Measurements from ENCODE around the gene APLNR.

DNA sequence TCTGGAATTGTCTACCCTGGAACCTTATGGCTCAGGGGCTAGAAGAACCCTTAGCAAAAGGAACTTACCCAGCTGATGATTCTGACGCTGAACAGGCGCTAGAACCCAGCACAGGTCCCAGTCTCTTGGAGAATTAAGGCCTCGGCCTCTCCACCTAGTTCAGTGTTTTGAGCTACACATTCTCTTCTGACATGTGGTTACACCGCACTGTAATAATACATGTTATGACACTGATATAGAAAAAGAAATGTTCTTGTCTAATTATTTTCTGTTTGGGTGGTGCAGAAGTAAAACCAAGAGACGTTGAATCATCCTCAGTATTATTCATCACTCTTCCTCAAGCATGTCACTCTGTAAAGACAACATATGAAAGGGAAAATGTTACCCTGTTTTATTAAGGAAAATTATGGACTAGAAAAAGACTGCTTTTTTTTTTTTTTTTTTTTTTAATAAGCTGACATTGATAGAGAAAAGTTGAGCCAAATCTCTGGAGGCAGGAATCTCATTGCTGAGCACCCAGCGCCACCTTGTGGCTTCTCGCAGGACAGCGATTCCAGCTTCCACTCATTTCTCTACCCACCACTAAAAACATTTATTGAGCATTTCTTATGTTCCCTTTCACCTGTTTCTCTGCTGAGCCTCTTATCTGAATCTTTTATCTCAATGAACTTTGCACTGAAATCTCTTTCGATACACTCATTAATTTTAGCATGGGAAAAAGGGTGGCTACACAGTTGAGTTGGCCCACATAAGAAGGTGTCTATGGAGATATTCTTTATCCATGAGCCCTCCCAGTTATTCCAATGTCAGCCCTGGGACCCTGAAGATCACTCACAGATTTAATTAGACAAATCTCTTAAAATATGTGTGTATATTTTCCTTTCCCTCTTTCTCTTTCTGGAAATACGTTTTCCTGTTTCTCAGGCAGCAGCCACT, 12.6 kb upstream of the APLNR start:
- TF ChIP-seq YY1 (IDR thresholded peaks at IDR 0.05; ENCODE audit: low read depth, low read length) (0 out of 2 replicates have a peak, but pooled peaks have one; percentile 30), HDAC2 (IDR thresholded peaks at IDR 0.05) (no peak), SIN3A (IDR thresholded peaks at IDR 0.05; ENCODE audit: low read depth, low read length) (no peak), NR2F1 (conservative IDR thresholded peaks at IDR 0.05) (no peak), CHD2 (IDR thresholded peaks at IDR 0.05; ENCODE audit: borderline replicate concordance, low read depth, low read length) (no peak), EGR1 (IDR thresholded peaks at IDR 0.05; ENCODE audit: borderline replicate concordance in 1 of 2, low read depth in 2 of 2, low read length in 2 of 2) (no peak), SMC3 (IDR thresholded peaks at IDR 0.05; ENCODE audit: borderline replicate concordance, low read length) (peak; percentile 92)
- TF ChIP-seq, protein P1, sequence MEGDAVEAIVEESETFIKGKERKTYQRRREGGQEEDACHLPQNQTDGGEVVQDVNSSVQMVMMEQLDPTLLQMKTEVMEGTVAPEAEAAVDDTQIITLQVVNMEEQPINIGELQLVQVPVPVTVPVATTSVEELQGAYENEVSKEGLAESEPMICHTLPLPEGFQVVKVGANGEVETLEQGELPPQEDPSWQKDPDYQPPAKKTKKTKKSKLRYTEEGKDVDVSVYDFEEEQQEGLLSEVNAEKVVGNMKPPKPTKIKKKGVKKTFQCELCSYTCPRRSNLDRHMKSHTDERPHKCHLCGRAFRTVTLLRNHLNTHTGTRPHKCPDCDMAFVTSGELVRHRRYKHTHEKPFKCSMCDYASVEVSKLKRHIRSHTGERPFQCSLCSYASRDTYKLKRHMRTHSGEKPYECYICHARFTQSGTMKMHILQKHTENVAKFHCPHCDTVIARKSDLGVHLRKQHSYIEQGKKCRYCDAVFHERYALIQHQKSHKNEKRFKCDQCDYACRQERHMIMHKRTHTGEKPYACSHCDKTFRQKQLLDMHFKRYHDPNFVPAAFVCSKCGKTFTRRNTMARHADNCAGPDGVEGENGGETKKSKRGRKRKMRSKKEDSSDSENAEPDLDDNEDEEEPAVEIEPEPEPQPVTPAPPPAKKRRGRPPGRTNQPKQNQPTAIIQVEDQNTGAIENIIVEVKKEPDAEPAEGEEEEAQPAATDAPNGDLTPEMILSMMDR (IDR thresholded peaks at IDR 0.05 in 2 of 3, conservative IDR thresholded peaks at IDR 0.05 in 1 of 3; ENCODE audit: control insufficient read depth in 2 of 3, extremely low read depth in 1 of 3, insufficient read depth in 1 of 3, low read depth in 3 of 3, low read length in 3 of 3): peak; percentile 76 to 84 (median 83)
